ENCODE data around the gene TBC1D22A. TPM values are rescaled to one million over a fixed set of nuclear protein-coding genes. Genes with fewer than 3 reads are reported as not detected.

The TBC1D22A gene
- total RNA-seq, 1 experiment from 2014 or later, result 32.6 TPM

DNA sequence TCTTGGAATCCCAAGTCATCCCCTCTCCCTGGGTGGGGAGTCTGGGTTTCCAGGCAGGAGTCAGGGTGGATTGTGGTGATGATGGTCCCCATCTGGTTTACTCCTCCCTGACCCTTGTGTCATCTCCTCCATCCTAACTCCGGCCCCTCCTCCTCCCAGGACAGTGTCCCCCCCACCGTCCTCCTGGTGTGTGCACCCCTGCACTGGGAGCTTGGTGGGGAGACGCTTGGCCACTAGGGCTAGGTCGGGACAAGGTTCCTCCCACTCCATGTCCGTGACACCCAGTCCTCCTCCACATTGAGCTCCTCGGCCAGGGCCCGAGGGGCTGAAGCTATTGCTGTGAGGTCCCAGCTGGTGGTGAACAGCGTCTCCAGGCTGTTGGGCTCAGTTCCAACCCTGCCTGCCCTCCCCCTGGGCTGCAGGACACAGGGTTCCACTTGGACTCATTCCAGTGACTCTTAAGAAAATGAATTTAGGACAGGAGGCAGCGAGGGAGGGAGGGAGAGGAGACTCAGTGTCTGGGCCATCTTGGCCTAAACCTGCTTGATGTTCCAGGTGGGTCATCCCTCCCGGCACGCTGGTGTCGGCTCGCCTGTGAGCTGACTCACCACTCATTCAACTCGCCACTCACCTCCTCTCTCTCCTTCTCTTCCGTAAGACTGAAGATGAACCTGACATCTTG is 433.2 kb downstream of the TBC1D22A start:
- ChIA-PET POLR2A (no interaction called here), CTCF (no interaction called here)
- TF ChIP-seq, protein P1, sequence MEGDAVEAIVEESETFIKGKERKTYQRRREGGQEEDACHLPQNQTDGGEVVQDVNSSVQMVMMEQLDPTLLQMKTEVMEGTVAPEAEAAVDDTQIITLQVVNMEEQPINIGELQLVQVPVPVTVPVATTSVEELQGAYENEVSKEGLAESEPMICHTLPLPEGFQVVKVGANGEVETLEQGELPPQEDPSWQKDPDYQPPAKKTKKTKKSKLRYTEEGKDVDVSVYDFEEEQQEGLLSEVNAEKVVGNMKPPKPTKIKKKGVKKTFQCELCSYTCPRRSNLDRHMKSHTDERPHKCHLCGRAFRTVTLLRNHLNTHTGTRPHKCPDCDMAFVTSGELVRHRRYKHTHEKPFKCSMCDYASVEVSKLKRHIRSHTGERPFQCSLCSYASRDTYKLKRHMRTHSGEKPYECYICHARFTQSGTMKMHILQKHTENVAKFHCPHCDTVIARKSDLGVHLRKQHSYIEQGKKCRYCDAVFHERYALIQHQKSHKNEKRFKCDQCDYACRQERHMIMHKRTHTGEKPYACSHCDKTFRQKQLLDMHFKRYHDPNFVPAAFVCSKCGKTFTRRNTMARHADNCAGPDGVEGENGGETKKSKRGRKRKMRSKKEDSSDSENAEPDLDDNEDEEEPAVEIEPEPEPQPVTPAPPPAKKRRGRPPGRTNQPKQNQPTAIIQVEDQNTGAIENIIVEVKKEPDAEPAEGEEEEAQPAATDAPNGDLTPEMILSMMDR (IDR thresholded peaks at IDR 0.05; ENCODE audit: insufficient read depth in 1 of 2, low read depth in 1 of 2, low read length in 1 of 2, severe bottlenecking in 1 of 2, unreplicated experiment in 1 of 2), result no peak
- H3K4me1 ChIP-seq, result no peaks in the 10 kb centered on the region
- H3K9me3 ChIP-seq, result no peaks in the 10 kb centered on the region
- Mint-ChIP-seq H3K36me3 (ENCODE audit: insufficient read depth, unreplicated experiment) (no peaks in the 10 kb centered on the region), H3K9me3 (ENCODE audit: unreplicated experiment) (no peaks in the 10 kb centered on the region), H3K4me1 (ENCODE audit: low read depth, unreplicated experiment) (no peaks in the 10 kb centered on the region), H3K27me3 (ENCODE audit: insufficient read depth, unreplicated experiment) (peaks cover 5% of the 10 kb centered on the region), H3K27ac (ENCODE audit: unreplicated experiment) (no peak overlapping the region), H3K4me3 (ENCODE audit: unreplicated experiment) (no peak overlapping the region)
- intact Hi-C loops (cut with micrococcal nuclease; ENCODE audit: unreplicated experiment), result no loop called here
- H3K27me3 ChIP-seq (replicated peaks; ENCODE audit: control insufficient read depth, insufficient read depth, low read length), result no peaks in the 10 kb centered on the region
- BruUV-seq (replicated peaks), result no TSS peak
- no peak for DNase-seq
- H3K4me3 ChIP-seq (ENCODE audit: low read depth, low read length), result no peak overlapping the region
- H3K36me3 ChIP-seq (ENCODE audit: control insufficient read depth, insufficient read depth, low read length), result no peaks in the 10 kb centered on the region

DNA sequence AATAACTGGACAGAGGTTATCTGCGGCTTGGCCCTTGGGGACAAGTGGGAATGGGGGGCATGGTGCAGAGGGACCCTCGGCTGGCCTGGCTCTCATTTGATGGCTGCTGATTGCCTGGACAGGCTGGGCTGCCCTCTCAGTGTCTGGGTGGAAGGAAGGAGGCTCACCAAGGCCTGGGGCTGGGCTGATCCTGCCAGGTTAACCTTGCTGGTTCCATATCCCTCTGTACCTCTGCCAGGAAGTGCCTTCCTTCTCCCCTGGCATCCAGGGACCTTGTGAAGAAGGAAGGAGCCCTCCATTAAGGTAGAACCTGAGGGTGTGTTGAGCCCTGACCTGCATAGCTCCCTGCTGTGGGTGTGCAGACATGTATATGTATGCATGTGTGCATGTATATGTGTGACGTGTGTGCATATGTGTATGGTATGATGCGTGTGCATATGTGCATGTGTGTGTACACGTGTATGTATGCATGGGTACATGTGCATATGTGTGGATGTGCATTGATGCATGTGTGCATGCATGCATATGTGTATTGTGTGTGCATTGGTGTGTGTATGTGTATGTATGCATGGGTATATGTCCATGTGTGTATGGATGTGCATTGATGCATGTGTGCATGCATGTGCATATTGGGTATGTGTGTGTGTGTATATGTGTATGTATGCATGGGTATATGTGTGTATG is 433.9 kb downstream of the TBC1D22A start:
- Mint-ChIP-seq H3K4me3 (ENCODE audit: unreplicated experiment) (no peak overlapping the region), H3K4me1 (ENCODE audit: low read depth, unreplicated experiment) (no peaks in the 10 kb centered on the region), H3K27me3 (ENCODE audit: insufficient read depth, unreplicated experiment) (peaks cover 6% of the 10 kb centered on the region), H3K9me3 (ENCODE audit: unreplicated experiment) (no peaks in the 10 kb centered on the region), H3K27ac (ENCODE audit: unreplicated experiment) (no peak overlapping the region), H3K36me3 (ENCODE audit: insufficient read depth, unreplicated experiment) (no peaks in the 10 kb centered on the region)
- Histone ChIP-seq H3K4me3 (ENCODE audit: low read depth, low read length) (no peak overlapping the region), H3K36me3 (ENCODE audit: control insufficient read depth, insufficient read depth, low read length) (no peaks in the 10 kb centered on the region), H3K9me3 (no peaks in the 10 kb centered on the region), H3K27me3 (replicated peaks; ENCODE audit: control insufficient read depth, insufficient read depth, low read length) (no peaks in the 10 kb centered on the region), H3K4me1 (no peaks in the 10 kb centered on the region)
- intact Hi-C loops (cut with micrococcal nuclease; ENCODE audit: unreplicated experiment), result no loop called here
- ChIA-PET POLR2A (no interaction called here), CTCF (no interaction called here)
- no TSS peak for BruUV-seq (replicated peaks)
- no peak for DNase-seq
- TF ChIP-seq, protein P1 (IDR thresholded peaks at IDR 0.05; ENCODE audit: insufficient read depth in 1 of 2, low read depth in 1 of 2, low read length in 1 of 2, severe bottlenecking in 1 of 2, unreplicated experiment in 1 of 2), result no peak

DNA sequence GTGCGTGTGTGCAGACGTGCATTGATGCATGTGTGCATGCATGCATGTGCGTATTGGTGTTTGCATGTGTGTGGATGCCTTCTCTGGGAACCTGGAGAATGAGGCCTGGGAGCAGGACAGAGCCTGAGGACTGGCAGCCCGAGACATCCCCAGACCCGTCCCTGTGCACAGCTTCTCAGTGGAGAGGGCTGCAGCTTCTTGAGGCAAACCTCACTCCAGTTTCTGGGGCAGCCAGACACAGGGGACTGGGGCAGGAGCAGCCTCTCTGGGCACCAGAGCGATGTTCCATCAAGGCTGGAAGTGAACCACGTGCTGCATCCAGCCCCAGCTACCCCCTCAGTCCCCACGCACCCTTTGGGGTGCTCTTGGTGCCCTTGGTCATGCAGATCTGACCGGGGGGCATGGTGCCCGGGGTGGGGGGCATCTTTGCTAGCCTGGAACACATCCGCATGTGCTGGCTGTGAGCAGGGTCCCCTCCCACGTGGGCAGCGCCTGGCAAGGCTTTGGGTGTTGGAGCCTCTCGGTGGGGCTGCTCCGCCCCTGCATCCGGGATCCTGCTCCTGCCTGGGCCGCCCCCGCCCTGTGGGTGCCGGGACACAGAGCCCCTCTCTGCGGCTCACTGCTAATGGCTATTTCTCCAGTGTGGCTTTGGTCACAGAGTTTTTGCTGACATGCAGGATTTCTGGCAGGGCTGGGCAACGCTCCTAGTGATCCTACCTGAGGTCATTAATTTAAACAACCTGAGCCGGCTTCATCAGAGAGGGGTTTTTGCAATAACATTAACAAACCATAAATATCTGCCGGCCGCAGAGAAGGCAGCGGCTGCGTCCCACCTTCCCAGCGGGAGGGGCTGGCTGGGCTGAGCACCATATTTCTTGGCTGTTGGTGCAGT is 434.7 kb downstream of the TBC1D22A start:
- H3K9me3 Mint-ChIP-seq (ENCODE audit: unreplicated experiment), result no peaks in the 10 kb centered on the region
- no peaks in the 10 kb centered on the region for H3K9me3 ChIP-seq
- DNase-seq, result no peak
- TF ChIP-seq, protein P1 (IDR thresholded peaks at IDR 0.05; ENCODE audit: insufficient read depth in 1 of 2, low read depth in 1 of 2, low read length in 1 of 2, severe bottlenecking in 1 of 2, unreplicated experiment in 1 of 2), result no peak
- no peak overlapping the region for H3K4me3 Mint-ChIP-seq (ENCODE audit: unreplicated experiment)
- no peaks in the 10 kb centered on the region for H3K36me3 ChIP-seq (ENCODE audit: control insufficient read depth, insufficient read depth, low read length)
- H3K27me3 ChIP-seq (replicated peaks; ENCODE audit: control insufficient read depth, insufficient read depth, low read length), result no peaks in the 10 kb centered on the region
- no peaks in the 10 kb centered on the region for H3K4me1 ChIP-seq
- H3K4me1 Mint-ChIP-seq (ENCODE audit: low read depth, unreplicated experiment), result no peaks in the 10 kb centered on the region
- ChIA-PET POLR2A (no interaction called here), CTCF (no interaction called here)
- H3K4me3 ChIP-seq (ENCODE audit: low read depth, low read length), result no peak overlapping the region
- H3K36me3 Mint-ChIP-seq (ENCODE audit: insufficient read depth, unreplicated experiment), result no peaks in the 10 kb centered on the region
- H3K27me3 Mint-ChIP-seq (ENCODE audit: insufficient read depth, unreplicated experiment), result peaks cover 6% of the 10 kb centered on the region
- intact Hi-C loops (cut with micrococcal nuclease; ENCODE audit: unreplicated experiment), result no loop called here
- BruUV-seq (replicated peaks), result no TSS peak
- no peak overlapping the region for H3K27ac Mint-ChIP-seq (ENCODE audit: unreplicated experiment)
